Activated CD4-positive, alpha-beta T cell treated with anti-CD3 and anti-CD28 coated beads for 1 hour (primary cell): Measurements from ENCODE around the gene BCL7A.

Experiments used
- DNase-seq: peaks from one replicate; pipeline ENCODE4 v3.0.0-alpha.2; 2020

The BCL7A gene

GRCh38 chr12:122001466-122002209 is 20.0 kb upstream of the BCL7A start:
- DNase-seq: no peak

- DNase-seq: no peak
Observed at GRCh38 chr12:122003651-122004611, 17.8 kb upstream of the BCL7A start.

- DNase-seq: no peak
Observed at GRCh38 chr12:122004633-122005071, 17.0 kb upstream of the BCL7A start.

- DNase-seq: no peak
Observed at GRCh38 chr12:122005252-122005776, 16.4 kb upstream of the BCL7A start.

- no peak for DNase-seq
Observed at GRCh38 chr12:122006186-122006926, 15.3 kb upstream of the BCL7A start.

- DNase-seq: no peak
Observed at GRCh38 chr12:122009741-122010140, 11.9 kb upstream of the BCL7A start.

- no peak for DNase-seq
Observed at GRCh38 chr12:122012184-122012583, 9.5 kb upstream of the BCL7A start.

GRCh38 chr12:122013136-122013535 is 8.5 kb upstream of the BCL7A start:
- DNase-seq: no peak

GRCh38 chr12:122013791-122014590 is 7.7 kb upstream of the BCL7A start:
- DNase-seq: no peak

- no peak for DNase-seq
Observed at GRCh38 chr12:122014781-122015180, 6.9 kb upstream of the BCL7A start.

- no peak for DNase-seq
Observed at GRCh38 chr12:122018457-122018856, 3.2 kb upstream of the BCL7A start.

GRCh38 chr12:122018937-122019336 is 2.7 kb upstream of the BCL7A start:
- no peak for DNase-seq

GRCh38 chr12:122020795-122021192 is 890 bp upstream of the BCL7A start:
- DNase-seq: no peak

- DNase-seq: no peak
Observed at GRCh38 chr12:122021193-122021821, 377 bp upstream of the BCL7A start.

GRCh38 chr12:122022393-122023338 is 982 bp downstream of the BCL7A start:
- no peak for DNase-seq

- DNase-seq: no peak
Observed at GRCh38 chr12:122023339-122024131, 1.9 kb downstream of the BCL7A start.

GRCh38 chr12:122024132-122024785 is 2.6 kb downstream of the BCL7A start:
- DNase-seq: no peak

- DNase-seq: no peak
Observed at GRCh38 chr12:122026706-122027333, 5.1 kb downstream of the BCL7A start.
